GM18517 (cell line): ENCODE data around the gene DIS3.
"Not testable (repeated sequence)": the region's sequence is repeated elsewhere in the genome, so short reads cannot be mapped to it uniquely, and the experiment has no call there.

Experiments
- ATAC-seq: cut with Tn5 transposase; IDR thresholded peaks from one replicate; pipeline ENCODE4 v1.9.1; 2021; ENCODE audit warnings: mild to moderate bottlenecking, moderate library complexity; ENCODE audit not compliant: unreplicated experiment

The DIS3 gene, protein sequence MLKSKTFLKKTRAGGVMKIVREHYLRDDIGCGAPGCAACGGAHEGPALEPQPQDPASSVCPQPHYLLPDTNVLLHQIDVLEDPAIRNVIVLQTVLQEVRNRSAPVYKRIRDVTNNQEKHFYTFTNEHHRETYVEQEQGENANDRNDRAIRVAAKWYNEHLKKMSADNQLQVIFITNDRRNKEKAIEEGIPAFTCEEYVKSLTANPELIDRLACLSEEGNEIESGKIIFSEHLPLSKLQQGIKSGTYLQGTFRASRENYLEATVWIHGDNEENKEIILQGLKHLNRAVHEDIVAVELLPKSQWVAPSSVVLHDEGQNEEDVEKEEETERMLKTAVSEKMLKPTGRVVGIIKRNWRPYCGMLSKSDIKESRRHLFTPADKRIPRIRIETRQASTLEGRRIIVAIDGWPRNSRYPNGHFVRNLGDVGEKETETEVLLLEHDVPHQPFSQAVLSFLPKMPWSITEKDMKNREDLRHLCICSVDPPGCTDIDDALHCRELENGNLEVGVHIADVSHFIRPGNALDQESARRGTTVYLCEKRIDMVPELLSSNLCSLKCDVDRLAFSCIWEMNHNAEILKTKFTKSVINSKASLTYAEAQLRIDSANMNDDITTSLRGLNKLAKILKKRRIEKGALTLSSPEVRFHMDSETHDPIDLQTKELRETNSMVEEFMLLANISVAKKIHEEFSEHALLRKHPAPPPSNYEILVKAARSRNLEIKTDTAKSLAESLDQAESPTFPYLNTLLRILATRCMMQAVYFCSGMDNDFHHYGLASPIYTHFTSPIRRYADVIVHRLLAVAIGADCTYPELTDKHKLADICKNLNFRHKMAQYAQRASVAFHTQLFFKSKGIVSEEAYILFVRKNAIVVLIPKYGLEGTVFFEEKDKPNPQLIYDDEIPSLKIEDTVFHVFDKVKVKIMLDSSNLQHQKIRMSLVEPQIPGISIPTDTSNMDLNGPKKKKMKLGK

GRCh38 chr13:72781451-72782439 lies at the start of gene DIS3, which contains the start of gene PIBF1:
Gene DIS3, minus strand, starts transcription at chr13:72781900. Its CDS starts 68 bp downstream, at chr13:72781832.
Gene PIBF1, plus strand, starts transcription at chr13:72782133. Its CDS starts 1,337 bp downstream, at chr13:72783470.
- peak; percentile 97 for ATAC-seq

DNA sequence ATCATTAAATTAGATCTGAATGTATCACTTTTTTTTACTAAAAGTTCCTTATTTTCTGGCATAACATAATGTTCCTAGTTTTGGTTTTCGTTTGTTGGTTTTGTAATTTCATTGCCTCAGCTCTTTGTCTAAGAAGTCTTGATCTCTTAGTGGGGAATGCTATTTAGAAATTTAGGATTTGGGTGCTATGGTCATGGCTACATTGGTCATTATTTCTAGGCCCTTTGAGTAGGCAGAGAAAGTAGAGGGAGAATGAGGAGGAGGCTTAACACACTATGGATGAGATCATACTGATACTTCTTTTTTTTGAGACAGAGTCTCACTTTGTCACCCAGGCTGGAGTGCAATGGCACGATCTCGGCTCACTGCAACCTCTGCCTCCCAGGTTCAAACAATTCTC lies 42.0 kb upstream of the DIS3 start:
- ATAC-seq = no peak

DNA sequence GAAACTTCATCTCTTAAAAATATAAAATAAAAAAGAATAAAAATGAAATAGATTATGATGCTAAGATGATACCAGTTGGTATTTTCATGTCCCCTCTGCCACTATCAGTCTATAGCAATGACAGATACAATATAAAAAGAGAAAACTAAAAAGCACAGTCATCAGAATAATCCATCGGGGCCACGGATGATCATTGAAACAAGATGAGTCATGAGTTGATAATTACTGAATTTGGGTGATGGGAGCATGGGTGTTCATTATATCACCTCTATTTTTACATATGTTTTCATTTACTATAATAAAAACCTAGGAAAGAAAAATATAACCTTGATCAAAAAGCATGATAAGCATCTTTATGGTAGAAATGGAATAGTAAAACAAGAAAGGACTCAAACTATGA lies 41.4 kb upstream of the DIS3 start:
- no peak for ATAC-seq

DNA sequence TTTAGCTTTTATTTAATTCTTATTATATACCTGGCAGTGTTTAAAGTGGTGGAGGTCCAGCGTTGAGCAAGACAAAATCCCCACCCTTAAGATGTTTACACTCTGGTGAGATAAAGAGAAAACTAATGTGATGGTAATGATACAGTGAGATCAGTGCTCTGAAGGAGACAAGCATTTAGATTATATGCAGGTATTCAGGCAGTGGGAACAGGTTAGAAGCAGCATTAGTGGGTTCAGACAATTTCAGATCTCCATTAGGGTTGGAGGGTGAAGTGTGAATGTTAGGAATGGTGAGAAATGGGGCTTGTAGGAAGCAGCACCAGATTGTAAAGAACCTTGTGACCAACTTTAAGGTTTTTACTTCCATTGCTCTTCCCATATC lies 39.2 kb upstream of the DIS3 start:
- no peak for ATAC-seq

- ATAC-seq = no peak
Measured at GRCh38 chr13:72820156-72820897, 38.6 kb upstream of the DIS3 start.

GRCh38 chr13:72808917-72809500 lies 27.3 kb upstream of the DIS3 start:
- ATAC-seq = no peak

GRCh38 chr13:72806514-72806913 lies 24.8 kb upstream of the DIS3 start:
- not testable (repeated sequence) for ATAC-seq

DNA sequence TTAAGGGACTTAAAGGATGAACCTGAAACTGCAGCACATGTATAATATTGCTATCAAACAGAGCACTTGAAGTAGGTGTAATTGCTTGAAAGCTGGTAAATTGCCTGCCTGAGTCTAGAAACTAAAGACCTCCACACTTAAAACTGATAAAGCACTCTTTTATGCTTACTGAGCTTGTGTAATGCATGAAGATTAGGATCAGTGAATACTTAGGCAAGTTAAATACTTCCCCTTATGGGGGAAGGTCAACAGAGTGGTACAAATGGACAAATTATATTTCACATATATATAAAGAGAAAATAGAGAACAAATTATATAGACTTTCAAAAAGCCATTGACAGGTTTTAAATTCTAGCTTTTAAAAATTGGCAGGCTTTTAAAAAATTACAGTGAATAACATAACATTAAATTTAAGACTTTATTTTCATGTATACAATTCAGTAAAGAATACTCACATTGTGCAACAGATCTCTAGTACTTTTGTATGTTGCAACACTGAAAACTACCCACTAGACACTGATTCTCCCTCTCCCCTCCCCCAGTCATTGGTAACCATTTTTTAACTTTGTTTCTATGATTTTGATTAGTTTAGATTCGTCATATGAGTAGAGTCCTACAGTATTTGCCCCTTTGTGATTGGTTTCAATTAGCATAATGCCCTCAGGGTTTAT lies 24.1 kb upstream of the DIS3 start:
- no peak for ATAC-seq

- ATAC-seq = no peak
Measured at GRCh38 chr13:72804301-72804700, 22.6 kb upstream of the DIS3 start.

- ATAC-seq = no peak
Measured at GRCh38 chr13:72798817-72799216, 17.1 kb upstream of the DIS3 start.

DNA sequence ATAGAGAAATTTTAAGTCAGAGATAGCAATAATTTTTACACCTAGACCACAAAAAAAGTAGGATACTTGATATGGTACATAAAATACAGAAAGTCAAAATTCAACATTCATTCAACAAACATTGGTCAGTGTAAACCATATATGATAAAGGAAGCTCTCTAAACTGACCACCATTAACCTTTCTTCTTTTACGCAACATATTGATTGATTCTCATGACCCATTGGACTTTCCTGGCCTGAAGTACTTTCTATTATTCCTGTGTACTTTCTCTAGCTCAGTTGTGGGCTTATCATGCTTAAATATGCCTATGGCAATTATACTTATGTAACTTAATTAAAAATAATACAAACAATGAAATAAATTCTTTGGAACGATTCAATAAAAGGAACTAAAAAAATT lies 10.9 kb upstream of the DIS3 start:
- no peak for ATAC-seq

DNA sequence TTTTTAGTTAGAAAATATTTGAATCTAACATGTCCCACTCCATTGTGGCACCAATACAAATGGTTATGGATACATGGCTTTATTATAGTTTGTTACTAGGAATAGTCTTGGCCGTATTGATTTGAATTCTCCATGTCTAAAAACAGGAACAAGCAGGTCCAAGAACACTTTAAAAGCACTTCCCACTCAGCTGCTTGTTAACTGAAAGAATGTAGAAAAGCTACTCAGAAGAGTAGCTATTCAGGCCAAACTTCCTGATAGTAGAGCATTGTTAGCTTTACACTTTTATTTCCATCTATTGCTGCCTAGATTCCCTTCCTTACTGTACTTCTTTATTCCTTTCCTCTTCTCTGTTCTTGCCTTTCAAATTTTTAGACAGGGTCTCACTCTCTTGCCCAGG lies 7.1 kb upstream of the DIS3 start:
- no peak for ATAC-seq

DNA sequence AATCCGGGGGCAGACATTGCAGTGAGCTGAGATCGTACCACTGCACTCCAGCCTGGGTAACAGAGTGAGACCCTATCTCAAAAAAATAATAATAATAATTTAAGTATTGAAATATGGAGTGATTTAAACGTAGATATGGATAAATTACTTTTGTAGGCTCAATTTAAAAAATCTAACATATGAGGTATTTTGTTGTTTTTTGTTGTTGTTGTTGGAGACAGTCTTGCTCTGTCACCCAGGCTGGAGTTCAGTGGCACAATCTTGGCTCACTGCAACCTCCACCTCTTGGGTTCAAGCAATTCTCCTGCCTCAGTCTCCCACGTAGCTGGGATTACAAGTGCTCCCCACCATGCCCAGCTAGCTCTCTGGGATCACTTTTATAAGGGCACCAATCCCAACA lies 3.0 kb upstream of the DIS3 start:
- not testable (repeated sequence) for ATAC-seq

GRCh38 chr13:72782717-72783116 lies 1.0 kb upstream of the DIS3 start:
- no peak for ATAC-seq

- ATAC-seq = no peak
Measured at GRCh38 chr13:72774019-72774418, 7.7 kb downstream of the DIS3 start.

DNA sequence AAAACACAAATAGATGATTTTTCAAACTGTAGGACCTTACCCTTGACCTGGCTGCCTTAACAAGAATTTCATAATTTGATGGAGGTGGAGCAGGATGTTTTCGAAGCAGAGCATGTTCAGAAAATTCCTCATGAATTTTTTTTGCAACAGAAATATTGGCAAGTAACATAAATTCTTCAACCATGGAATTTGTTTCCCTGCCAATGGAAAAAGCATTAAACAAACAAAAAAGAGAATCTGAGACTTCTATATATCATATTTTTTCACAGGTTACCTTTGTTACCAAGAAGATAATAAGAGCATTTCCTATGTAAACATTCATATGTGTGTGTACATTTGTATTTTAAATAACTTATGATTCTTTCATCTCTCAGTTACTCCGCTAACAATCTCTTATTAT lies 18.3 kb downstream of the DIS3 start:
- no peak for ATAC-seq

DNA sequence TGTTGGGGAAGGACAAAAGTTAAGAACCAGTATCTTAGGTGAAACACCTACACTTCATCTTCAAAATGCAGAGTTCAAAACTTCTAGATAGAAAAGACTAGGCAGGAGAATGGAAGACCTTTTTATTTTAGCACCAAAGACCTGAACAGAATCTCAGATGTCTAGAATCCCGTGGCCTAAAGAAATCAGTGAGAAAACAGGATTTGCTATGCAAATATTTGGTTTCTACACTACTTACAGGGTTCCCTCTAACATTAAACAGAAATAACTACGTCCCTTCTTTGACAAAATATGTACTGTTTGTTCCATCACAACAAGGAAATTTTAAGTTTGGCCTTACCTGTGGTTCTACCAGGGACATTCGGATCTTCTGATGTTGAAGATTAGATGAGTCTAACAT lies 21.5 kb downstream of the DIS3 start:
- ATAC-seq = no peak

DNA sequence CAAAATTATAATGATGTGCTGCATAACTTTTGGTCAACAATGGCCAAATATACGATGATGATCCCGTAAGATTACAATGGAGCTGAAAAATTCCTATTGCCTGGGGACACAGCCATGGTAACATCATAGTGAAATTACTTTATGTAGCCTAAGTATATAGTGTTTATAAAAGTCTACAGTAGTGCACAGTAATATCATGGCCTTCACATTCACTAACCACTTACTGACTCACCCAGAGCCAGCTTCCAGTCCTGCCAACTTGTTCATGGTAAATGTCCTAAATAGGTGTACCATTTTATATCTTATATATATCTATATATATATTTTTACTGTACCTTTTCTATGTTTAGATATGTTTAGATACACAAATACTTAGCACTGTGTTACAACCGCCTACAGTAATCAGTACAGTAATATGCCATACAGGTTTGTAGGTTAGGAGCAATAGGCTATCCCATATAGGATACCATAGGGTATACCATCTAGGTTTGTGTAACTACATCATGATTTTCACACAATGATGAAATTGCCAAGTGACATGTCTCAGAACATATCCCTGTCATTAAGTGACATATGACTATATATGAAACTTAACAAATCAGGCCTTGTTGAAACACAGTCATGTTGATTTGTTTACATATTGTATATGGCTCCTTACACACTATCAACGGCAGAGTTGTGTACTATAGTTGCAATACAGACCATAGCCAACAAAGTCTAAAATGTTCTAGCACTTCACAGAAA lies 23.7 kb downstream of the DIS3 start:
- ATAC-seq = no peak
